ENCODE results near the gene GULP1.

Gene GULP1

DNA sequence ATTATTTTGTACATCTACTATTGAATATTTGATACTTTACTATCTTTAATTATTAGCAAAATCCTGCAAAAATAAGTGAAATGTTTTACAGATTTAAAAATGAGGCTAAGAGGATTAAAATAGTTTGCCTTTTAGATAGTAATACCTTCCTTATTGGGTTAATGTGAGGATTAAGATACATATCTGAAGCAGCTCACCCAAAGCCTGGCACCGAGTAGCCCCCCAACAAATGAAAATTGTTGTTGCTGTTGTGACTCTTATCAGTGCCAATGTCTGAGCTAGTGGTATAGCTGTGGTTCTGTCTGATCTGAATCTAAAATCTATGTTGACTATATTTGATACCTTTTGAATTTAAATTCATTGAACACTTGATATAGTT is 34.6 kb downstream of the GULP1 start:
- TF ChIP-seq, protein P1, sequence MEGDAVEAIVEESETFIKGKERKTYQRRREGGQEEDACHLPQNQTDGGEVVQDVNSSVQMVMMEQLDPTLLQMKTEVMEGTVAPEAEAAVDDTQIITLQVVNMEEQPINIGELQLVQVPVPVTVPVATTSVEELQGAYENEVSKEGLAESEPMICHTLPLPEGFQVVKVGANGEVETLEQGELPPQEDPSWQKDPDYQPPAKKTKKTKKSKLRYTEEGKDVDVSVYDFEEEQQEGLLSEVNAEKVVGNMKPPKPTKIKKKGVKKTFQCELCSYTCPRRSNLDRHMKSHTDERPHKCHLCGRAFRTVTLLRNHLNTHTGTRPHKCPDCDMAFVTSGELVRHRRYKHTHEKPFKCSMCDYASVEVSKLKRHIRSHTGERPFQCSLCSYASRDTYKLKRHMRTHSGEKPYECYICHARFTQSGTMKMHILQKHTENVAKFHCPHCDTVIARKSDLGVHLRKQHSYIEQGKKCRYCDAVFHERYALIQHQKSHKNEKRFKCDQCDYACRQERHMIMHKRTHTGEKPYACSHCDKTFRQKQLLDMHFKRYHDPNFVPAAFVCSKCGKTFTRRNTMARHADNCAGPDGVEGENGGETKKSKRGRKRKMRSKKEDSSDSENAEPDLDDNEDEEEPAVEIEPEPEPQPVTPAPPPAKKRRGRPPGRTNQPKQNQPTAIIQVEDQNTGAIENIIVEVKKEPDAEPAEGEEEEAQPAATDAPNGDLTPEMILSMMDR (conservative IDR thresholded peaks at IDR 0.05), result no peak
- peak overlapping the region; percentile 66 for H3K27ac ChIP-seq

- TF ChIP-seq, protein P1 (conservative IDR thresholded peaks at IDR 0.05), result no peak
- H3K27ac ChIP-seq, result peak overlapping the region; percentile 66
These were observed 35.1 kb downstream of the GULP1 start for GRCh38 chr2:188326669-188327301.

GRCh38 chr2:188327518-188328213 is 36.0 kb downstream of the GULP1 start:
- peak overlapping the region; percentile 66 for H3K27ac ChIP-seq
- TF ChIP-seq, protein P1 (conservative IDR thresholded peaks at IDR 0.05), result no peak

DNA sequence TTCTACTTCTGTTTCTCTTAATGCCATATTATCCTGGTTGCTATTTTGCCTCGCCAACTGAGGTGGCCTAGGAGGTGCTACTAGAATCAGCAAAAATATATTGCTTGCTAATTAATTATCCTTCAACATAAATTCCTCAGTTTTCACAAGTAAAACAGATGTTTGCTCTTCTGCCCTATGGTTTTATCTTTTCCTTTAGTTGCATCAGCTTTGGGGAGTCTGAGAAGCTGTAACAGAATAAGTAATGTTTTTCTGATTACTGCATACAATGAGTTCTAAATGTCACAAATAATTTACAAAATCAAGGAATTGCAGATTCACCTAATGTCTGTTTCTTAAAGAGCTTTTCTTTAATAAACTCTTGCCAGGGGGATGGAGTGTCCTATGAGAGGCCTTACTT is 36.7 kb downstream of the GULP1 start:
- peak overlapping the region; percentile 66 for H3K27ac ChIP-seq
- TF ChIP-seq, protein P1 (conservative IDR thresholded peaks at IDR 0.05), result no peak

DNA sequence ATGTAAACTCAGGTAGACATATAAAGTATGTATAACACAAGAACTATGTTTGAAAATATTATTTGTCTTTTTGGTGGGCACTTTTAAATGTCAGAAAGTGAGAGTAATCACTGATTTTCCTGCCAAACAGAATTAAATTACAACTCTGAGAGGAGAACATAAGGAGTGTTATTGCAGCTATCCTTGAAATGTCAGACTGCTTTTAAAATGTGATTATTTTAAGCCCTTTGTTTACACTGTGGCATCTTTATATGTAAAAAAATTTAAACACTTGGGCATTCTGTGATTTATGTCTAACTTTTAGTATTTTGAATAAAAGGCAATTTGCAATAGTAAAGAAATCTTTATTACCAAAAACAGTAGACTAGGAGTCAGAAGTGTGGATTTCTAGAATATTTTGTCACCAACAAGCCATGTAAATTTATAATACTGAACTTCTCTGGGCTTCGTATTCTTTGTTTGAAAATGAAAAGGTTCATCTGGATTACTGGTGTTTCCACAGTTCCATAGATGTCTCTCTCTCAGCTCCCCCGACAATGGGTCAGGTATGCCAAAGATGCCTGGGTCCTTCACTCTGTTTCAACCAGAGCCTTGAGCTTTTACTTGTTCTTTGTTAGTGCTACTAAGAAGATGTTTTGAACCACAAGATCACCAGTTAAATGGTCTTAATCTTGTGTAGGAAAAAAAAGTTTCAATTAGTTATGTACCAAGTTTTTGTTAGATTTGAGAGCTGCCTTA is 38.8 kb downstream of the GULP1 start:
- no peak overlapping the region for H3K27ac ChIP-seq
- TF ChIP-seq, protein P1 (conservative IDR thresholded peaks at IDR 0.05), result no peak

- TF ChIP-seq, protein P1 (conservative IDR thresholded peaks at IDR 0.05), result no peak
- H3K27ac ChIP-seq, result no peak overlapping the region; the same call in 1 of the 2 replicates
These were observed 40.9 kb downstream of the GULP1 start for GRCh38 chr2:188332619-188333018.
